ENCODE measurements around the gene FAM193A.
"Not testable (repeated sequence)": the region's sequence is repeated elsewhere in the genome, so short reads cannot be mapped to it uniquely, and the experiment has no call there.

The FAM193A gene

DNA sequence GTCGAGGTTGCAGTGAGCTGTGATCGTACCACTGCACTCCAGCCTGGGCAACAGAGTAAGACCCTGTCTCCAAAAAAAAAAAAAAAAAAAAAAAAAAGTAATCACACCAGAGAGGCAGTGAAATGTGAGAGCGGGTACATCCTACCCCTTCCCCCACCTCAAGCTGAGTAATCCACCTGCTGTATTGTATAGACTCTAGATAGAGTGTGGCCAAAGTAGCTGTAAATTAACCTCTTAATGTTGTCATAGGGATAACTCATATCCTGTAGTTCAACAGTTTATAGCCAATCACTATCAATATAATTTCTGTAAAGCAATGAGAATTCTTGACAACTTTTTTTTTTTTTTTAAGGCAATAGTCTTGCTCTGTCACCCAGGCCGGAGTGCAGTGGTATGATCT, 188.9 kb downstream of the FAM193A start:
- TF ChIP-seq, protein P1, sequence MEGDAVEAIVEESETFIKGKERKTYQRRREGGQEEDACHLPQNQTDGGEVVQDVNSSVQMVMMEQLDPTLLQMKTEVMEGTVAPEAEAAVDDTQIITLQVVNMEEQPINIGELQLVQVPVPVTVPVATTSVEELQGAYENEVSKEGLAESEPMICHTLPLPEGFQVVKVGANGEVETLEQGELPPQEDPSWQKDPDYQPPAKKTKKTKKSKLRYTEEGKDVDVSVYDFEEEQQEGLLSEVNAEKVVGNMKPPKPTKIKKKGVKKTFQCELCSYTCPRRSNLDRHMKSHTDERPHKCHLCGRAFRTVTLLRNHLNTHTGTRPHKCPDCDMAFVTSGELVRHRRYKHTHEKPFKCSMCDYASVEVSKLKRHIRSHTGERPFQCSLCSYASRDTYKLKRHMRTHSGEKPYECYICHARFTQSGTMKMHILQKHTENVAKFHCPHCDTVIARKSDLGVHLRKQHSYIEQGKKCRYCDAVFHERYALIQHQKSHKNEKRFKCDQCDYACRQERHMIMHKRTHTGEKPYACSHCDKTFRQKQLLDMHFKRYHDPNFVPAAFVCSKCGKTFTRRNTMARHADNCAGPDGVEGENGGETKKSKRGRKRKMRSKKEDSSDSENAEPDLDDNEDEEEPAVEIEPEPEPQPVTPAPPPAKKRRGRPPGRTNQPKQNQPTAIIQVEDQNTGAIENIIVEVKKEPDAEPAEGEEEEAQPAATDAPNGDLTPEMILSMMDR (conservative IDR thresholded peaks at IDR 0.05), result no peak

DNA sequence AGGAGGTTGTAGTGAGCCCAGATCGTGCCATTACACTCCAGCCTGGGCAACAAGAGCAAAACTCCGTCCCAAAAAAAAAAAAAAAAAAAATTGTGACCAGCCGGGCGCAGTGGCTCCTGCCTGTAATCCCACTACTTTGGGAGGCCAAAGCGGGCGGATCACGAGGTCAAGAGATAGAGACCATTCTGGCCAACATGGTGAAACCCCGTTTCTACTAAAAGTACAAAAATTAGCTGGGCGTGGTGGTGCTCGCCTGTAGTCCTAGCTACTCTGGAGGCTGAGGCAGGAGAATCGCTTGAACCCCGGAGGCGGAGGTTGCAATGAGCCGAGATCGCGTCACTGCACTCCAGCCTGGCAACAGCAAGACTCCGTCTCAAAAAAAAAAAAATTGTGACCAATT, 190.4 kb downstream of the FAM193A start:
- not testable (repeated sequence) for H3K27ac ChIP-seq

More for the DNA sequence above, 188.9 kb downstream of the FAM193A start:
- H3K27ac ChIP-seq, result no peak overlapping the region

DNA sequence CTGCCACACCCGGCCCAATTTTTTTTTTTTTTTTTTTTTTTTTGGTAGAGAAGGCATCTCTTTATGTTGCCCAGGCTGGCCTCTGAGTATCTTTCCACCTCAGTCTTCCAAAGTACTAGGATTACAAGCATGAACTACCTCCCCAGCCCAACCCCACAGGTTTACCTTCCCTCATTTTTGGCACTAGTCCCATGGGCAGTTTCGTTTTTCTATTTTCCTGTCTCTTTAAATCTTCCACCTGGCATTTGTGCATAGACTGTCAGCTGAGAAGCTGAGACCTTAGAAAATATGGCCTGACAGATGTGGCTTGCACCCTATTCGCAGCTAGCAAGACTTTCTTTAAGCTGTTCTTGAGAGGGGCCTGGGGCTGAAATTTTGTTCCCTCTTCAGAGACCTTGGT, 191.8 kb downstream of the FAM193A start:
- TF ChIP-seq, protein P1 (conservative IDR thresholded peaks at IDR 0.05), result no peak
- H3K27ac ChIP-seq, result no peak overlapping the region

DNA sequence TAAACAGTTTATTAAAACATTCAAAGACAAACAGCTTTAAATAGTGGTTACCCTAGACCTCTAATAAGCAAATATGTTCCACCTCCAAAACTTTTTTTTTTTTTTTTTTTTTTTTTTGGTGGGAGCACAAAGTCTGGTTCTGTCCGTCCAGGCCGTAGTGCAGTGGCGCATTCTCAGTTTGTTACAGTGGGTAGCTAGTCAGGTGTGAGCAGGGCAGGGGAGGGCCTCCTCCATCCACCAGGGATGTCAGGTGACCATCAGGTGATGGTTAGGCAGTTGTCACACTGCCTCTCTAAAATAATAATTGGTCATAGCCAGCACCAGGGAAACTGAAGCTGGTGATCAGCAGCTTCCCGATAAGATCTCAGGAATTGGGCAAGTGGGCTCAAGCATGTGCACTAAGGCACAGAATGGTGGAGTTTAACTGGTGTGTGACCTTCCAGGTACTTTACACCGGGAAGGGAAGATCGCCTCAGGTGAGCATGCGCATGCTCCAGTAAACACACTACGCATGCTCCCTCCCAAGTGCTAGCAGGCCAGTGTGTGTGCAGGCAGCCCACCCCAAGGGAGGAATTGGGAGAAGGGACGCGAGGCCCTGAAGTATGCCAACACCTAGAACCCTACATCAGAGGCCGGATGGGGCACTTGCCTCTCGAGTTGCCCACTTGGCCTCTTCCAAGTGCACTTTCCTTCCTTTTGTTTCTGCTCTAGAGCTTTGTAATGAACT, 192.5 kb downstream of the FAM193A start:
- TF ChIP-seq, protein P1 (conservative IDR thresholded peaks at IDR 0.05), result no peak
- H3K27ac ChIP-seq, result no peak overlapping the region

DNA sequence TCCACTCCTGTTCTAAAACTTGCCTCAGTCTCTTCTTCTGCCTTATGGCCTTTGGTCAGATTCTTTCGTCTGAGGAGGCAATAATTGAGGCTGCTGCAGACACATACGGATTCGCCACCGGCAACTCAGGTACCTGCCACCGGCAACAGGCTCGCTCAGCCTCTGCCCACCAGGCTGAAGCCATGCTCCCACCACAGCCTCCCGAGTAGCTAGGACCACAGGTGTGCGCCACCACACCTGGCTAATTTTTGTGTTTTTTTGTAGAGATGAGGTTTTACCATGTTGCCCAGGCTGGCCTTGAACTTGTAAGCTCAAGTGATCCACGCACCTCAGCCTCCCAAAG, 193.1 kb downstream of the FAM193A start:
- TF ChIP-seq, protein P1 (conservative IDR thresholded peaks at IDR 0.05), result no peak

DNA sequence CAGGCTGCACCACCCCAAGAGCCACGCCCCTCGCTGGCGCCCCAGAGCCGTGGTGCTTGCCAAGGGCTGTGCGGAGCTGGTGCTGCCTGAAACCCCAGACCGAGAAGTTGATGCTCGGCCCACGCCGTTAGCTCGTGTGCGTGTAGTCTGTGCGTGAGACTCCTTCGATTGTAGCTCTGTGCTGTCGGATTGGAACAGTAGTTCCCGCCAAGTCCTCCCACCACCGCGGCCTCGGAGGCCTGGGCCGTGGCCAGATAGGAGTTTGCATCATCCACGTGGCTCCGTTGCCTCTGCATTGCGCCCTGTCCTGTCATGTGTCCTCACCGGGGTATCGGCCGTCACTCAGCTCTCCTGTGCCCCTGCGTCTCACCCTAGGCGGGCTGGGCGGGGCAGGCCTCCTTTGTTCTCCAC, 195.5 kb downstream of the FAM193A start:
- no peak overlapping the region for H3K27ac ChIP-seq
- TF ChIP-seq, protein P1 (conservative IDR thresholded peaks at IDR 0.05), result no peak

More for the DNA sequence above, 193.1 kb downstream of the FAM193A start:
- H3K27ac ChIP-seq, result no peak overlapping the region

DNA sequence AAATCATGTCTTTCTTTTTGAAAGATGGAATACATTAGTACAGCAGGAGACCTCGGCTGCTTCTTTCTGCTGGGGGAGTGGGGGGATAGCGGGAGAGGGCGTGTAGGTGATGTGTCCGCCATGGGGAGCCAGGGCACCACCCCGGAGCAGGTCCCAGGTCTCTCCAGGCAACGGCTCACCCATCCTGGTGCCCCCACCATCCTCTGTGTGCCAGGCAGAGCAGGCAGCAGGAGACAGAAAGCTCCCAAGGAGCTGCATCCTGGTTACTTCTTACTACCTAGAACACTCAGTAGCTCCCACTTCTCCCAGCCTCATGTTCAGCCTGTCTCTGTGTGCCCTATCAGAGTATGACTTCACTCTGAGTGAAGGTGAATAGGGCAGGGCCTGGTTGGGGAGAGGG, 196.1 kb downstream of the FAM193A start:
- TF ChIP-seq, protein P1 (conservative IDR thresholded peaks at IDR 0.05), result no peak
- no peak overlapping the region for H3K27ac ChIP-seq

DNA sequence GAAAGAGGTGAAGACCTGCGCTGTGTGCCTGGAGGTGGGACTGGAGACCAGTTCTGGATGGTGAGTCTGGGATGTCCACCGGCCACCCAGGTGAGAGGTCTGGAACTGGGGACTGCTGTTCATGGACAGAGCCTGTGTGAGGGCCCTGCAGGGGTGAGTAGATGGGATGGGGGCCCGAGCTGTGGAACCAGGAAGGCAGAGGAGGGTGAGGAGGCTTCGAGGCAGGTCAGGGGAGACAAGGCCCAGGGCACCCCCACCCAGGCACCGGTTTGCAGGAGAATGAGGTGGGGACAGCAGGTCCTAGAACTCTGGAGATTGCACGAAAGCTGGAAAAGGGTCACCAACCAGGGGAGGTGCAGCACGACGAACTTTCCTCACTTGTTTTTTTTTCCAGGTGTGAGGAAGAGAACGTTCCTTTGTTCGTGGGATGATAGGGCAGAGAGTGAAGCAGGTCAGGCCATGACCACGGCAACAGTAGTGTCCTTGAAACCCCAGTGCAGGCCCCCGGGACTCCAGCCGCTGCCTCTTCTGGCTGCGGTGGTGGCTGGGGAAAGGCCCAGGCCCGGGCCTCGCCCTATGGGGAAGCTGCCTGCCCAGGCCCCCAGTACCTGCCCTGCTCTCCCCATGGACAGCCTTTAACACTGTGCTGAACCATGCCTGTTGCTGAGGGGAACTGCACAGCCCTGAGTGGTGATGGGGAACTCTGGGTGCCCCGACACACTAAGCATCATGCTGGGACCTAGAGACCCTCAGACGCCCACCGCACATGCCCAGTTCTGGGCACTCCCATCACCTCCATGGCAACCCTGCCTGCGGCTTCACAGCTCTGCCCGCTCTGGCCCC, 196.8 kb downstream of the FAM193A start:
- TF ChIP-seq, protein P1 (conservative IDR thresholded peaks at IDR 0.05), result no peak
- H3K27ac ChIP-seq, result no peak overlapping the region
